Smooth muscle cell of the pulmonary artery (primary cell): ENCODE measurements around the gene DNTTIP2. TPM values are rescaled to one million over a fixed set of nuclear protein-coding genes. Genes with fewer than 3 reads are reported as not detected.

Experiments
- total RNA-seq: library from RNA; depleted of rRNA; stranded (reverse); fragments of >200 nt; gene quantifications from 2 replicates; pipeline ENCODE4 v1.2.3, GENCODE V29; 2014

Gene DNTTIP2
- 22.2 and 26.9 TPM in 2 replicates for total RNA-seq

GRCh38 chr1:93878889-93879586 is at the start of gene DNTTIP2:
Gene DNTTIP2 (minus strand): TSS chr1:93879206. CDS start chr1:93879148, 58 bp downstream.

DNA sequence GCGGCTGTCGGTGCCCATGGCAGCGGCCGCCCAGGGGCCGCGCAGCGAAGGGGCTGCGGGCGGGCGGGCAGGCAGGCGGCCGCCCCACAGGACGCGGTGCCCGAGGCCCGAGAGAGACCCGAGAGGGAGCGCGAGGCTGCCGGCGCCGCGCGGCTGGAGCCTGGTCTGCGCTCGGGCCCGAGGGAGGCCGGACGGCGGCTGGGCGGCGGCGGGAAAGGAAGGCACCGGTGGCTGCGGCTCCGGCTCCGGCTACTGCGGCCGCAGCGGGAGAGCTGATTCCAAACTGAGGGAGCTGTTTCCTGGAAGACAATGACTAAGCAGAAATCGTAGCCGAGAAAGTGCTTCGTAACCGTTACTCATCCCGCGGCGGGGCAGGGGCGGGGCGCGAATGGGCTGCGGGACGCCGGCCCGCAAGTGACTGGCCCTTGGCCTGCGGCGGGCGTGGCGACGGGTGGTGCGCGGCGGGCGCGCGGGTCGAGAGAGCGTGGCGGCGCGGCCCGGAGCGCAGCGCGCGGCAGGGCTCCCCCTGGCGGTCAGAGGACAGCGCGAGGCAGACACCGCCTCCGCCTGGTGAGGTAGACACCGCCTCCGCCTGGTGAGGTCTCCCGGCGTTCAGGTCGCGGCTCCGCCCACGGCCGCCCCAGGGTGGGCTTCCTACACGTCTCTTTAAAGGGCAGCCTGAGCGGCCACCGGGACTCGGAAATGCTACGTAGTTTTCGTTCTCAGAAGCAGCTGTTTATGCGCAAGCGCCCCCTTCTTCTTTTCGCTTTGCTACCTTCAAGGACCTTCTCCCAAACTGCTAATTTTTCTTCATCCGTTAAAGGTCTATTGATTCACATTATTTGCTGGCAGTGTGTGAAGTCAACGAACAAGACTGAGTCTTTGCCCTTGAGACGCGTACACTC is 30.4 kb upstream of the DNTTIP2 start, which contains the start of gene GCLM:
Gene GCLM (minus strand): TSS at position 285 of the 905 bp plus-strand sequence. CDS start 267 bp downstream, at position 18.

Other genes starting within 250 kb of the DNTTIP2 start
- gene BCAR3, start 197.4 kb downstream of the DNTTIP2 start, total RNA-seq: 19.8 and 52.3 TPM in 2 replicates
- 20.9 and 31.1 TPM in 2 replicates for gene GCLM, start 30.2 kb upstream of the DNTTIP2 start, total RNA-seq
- 0.65 and 0.83 TPM in 2 replicates for gene ABCA4, start 241.9 kb upstream of the DNTTIP2 start, total RNA-seq